Posterior vena cava (tissue), 2 donors: Measurements from ENCODE around the gene MARCHF10. TPM values are rescaled to one million over a fixed set of nuclear protein-coding genes. Genes with fewer than 3 reads are reported as not detected.

Experiments used
- DNase-seq: peaks from one replicate; pipeline ENCODE4 v3.0.0-alpha.2; 2020; ENCODE audit warnings: low spot score
- intact Hi-C, 2 donors: fragments of 100-400 bp; cut with DNase I; formaldehyde crosslinking; loops; one replicate each; pipeline versions ENCODE4 v1.14.1 to v1.14.2; 2022 to 2023
- total RNA-seq, 2 donors: library from RNA; stranded (reverse); fragmentation: NEBNext Ultra II Directional; extraction: Animal tissue kit (Norgen Biotek cat#: 25700); gene quantifications; one replicate each; pipeline ENCODE4 v1.2.1, GENCODE V29; 2021
- donor health status: DM: yes; HTN: yes; CAD: no.
- donor health status: DM: yes; HTN: yes; CAD: no.

The MARCHF10 gene
- total RNA-seq, 2 donors from 2014 or later = not detected

DNA sequence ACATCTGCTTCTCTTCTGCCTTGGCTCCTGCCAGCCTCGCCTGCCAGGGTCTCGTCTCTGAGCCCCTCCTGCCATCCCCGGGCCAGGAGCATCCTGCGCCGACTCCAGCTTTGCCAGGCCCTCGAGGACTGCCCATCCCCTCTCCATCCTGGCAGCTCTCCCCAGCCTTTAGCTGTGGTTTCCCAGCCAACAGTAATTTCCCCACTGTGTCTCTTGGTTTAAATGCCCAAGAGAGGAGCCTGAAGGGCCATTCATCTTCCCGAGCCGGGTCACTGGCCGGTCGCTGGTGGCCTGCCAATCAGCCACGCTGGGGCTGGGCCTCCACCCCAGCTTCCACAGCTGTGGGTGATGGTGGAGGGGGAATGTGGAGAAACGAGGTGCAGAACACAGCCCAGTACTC lies 132.9 kb downstream of the MARCHF10 start:
- DNase-seq = peak; percentile 87

GRCh38 chr17:62674841-62675240 lies 133.3 kb downstream of the MARCHF10 start:
- DNase-seq = peak; percentile 77

More for the DNA sequence above, 132.9 kb downstream of the MARCHF10 start:
- intact Hi-C loops = no loop called here

GRCh38 chr17:62674363-62674739 lies 133.8 kb downstream of the MARCHF10 start:
- peak; percentile 61 for DNase-seq
- intact Hi-C loops = no loop called here

More at GRCh38 chr17:62674841-62675240, 133.3 kb downstream of the MARCHF10 start:
- intact Hi-C loops = no loop called here

DNA sequence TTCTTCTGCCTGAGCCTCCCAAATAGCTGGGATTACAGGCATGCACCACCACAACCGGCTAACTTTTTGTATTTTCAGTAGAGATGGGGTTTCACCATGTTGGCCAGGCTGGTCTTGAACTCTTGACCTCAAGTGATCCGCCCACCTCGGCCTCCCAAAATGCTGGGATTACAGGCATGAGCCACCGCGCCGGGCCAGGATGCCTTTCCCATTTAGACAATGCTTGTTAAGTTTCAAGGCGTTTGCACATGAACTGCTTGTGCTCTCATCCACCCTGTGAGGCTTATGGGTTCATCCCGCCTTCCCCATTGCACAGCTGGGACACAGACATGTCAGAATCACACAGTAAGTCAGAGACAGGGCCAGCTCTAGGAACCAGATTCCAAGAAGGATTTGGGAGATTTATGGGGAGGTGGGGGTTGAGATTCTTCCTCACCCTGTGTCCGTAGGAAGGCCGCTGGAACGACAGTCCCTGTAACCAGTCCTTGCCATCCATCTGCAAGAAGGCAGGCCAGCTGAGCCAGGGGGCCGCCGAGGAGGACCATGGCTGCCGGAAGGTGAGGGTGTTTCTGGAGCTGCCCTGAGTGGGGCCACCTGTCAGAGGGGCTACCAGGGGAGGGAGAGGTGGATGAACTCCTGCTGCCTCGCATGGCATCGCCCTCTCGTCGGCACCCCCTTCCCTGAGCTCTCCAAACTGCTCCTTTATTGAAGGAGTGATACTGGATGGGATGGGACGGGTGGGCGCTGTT lies 134.3 kb downstream of the MARCHF10 start:
- DNase-seq = peak; percentile 71
- intact Hi-C loops = no loop called here

GRCh38 chr17:62672957-62673356 lies 135.2 kb downstream of the MARCHF10 start:
- intact Hi-C loops = no loop called here
- DNase-seq = peak; percentile 29

GRCh38 chr17:62671553-62671952 lies 136.6 kb downstream of the MARCHF10 start:
- intact Hi-C loops = no loop called here
- peak; percentile 80 for DNase-seq

- intact Hi-C loops = no loop called here
- peak; percentile 76 for DNase-seq
These were observed 137.8 kb downstream of the MARCHF10 start for GRCh38 chr17:62670202-62670821.

DNA sequence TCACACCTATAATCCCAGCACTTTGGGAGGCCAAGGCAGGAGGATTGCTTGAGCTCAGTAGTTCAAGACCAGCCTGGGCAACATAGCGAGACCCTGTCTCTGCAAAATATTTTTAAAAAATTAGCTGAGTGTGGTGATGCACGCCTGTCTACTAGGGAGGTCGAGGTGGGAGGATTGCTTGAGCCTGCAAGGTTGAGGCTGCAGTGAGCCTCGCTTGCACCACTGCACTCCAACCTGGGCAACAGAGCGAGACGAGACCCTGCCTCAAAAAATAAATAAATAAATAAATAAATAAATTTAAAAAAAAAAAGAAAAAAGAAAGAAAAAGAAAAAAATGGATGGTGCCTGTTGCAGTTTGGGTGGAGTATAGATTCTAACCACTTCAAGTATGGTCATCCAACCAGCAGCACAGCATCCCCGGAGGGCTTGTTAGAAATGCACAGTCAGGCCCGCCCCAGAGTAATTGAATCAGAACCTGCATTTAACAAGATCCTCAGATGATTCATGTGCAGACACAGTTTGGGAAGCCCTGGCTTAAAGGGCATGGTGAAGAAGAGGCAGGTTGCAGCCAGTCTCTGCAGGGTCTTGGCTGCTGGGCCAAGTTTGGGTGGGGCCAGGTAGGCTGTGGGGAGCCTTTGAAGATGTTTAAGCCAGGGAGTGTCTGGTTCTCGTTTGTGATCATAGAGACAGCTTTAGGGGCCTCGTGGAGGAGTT lies 139.9 kb downstream of the MARCHF10 start:
- intact Hi-C loops = no loop called here
- DNase-seq = peak; percentile 41

GRCh38 chr17:62666801-62667591 lies 141.1 kb downstream of the MARCHF10 start:
- DNase-seq = peak; percentile 79
- intact Hi-C loops = no loop called here

GRCh38 chr17:62666061-62666800 lies 141.9 kb downstream of the MARCHF10 start:
- peak; percentile 73 for DNase-seq
- intact Hi-C loops = no loop called here

GRCh38 chr17:62665599-62665998 lies 142.5 kb downstream of the MARCHF10 start:
- DNase-seq = peak; percentile 41
- intact Hi-C loops = no loop called here

- intact Hi-C loops = no loop called here
- DNase-seq = peak; percentile 44
These were observed 143.6 kb downstream of the MARCHF10 start for GRCh38 chr17:62664336-62665120.

- intact Hi-C loops = no loop called here
- DNase-seq = peak; percentile 5
These were observed 144.8 kb downstream of the MARCHF10 start for GRCh38 chr17:62663304-62663703.

DNA sequence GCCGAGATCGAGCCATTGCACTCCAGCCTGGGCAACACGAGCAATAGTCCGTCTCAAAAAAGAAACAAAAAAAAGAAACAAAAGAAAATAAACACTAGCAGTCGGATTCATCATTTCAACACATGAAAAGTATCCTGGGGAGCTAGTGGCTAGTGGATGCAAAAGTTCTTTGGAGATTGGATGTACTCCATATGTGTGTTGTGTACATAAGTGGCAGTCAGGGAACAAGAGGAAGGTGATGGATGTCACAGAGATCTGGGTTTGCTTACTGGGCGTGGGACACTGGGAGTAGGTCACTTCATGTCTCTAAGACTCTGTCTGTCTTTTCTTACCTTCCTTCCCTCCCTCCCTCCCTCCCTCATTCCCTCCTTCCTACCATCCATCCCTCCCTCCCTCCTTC lies 145.3 kb downstream of the MARCHF10 start:
- intact Hi-C loops = no loop called here
- peak; percentile 5 for DNase-seq

DNA sequence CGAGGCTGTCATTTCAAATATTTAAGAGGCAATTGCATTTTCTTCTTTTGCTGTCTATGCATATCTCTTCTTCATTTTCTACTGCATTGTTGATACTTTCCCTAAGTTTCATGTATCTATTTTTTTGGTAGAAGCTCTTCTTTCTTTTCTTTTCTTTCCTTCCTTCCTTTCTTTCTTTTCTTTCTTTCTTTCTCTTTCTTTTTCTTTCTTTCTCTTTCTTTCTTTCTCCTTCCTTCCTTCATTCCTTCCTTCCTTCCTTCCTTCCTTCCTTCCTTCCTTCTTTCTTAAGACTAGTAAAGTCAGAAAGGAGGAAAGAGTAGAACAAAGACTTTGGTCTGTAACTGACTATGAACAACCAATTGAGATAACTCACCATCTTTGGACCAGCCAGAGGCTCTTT lies 146.8 kb downstream of the MARCHF10 start:
- intact Hi-C loops = no loop called here
- DNase-seq = no peak

- DNase-seq = no peak
- intact Hi-C loops = no loop called here
These were observed 147.4 kb downstream of the MARCHF10 start for GRCh38 chr17:62660629-62661118.

- peak; percentile 74 for DNase-seq
- intact Hi-C loops = no loop called here
These were observed 149.8 kb downstream of the MARCHF10 start for GRCh38 chr17:62658136-62658920.
